Right kidney (tissue), 1 donor: Measurements from ENCODE around the gene ZGRF1.
A peak's percentile ranks its signal among the peaks of the same experiment; 100 is the strongest.
"Not testable (repeated sequence)": the region's sequence is repeated elsewhere in the genome, so short reads cannot be mapped to it uniquely, and the experiment has no call there.

Experiments
- DNase-seq: peaks from one replicate; pipeline ENCODE4 v3.0.0-alpha.2; 2016

ZGRF1 gene

DNA sequence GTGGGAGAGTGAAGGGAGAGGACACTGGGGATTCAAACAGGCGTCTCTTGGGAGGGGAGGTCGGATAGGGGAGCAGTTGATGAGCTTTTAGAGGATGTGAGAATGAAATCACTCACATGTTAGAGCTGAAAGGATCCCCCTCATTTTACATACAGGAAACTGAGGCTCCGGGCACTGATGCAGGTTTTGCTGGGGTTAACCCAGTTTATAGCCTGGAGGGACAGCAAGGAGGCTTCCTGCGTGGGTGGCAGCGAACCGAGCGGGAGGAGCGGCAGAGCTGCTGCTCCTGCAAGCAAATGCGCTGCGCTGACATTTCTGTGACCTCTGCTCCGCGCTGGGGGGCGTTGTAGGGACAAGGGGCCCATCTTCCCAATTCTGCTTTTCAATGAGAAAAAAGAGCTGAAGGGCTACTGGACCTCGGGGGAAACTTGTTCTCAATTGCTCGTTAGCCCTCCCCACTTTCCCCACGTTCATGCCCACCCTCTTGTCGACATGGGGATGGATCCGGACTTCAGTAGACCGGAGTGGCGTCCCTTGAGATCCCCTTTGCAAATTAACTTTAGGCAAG, 119.6 kb downstream of the ZGRF1 start:
- DNase-seq, result peak; percentile 63

DNA sequence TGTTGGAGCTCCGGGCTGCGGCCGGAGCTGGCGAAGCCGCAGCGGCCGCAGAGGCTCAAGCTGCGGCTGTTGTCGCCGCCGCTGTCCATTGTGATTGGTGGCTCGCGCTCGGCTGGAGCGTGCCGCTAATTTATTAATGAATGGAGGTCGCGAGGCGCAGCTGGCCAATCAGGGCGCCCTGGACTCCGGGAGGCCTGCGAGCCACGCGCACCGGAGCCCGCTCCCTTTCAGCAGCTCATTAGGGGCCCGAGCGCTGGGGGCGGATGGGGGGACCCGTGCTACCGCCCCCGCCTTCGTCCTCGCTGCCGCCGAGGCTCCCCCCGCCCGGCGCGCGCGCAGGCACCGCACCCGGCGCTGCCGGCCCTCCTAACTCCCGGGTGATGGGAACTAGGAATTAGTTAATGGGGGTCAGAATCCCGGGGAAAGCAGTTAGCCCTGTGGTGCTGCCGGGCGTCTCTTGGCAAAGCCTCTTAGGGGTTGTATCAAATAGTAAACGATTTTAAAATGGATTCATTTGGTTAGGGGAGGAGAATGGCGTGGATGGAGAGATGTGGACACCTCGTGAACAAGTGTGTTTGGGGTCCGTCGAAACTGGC, 120.1 kb downstream of the ZGRF1 start:
- peak; percentile 67 for DNase-seq

DNA sequence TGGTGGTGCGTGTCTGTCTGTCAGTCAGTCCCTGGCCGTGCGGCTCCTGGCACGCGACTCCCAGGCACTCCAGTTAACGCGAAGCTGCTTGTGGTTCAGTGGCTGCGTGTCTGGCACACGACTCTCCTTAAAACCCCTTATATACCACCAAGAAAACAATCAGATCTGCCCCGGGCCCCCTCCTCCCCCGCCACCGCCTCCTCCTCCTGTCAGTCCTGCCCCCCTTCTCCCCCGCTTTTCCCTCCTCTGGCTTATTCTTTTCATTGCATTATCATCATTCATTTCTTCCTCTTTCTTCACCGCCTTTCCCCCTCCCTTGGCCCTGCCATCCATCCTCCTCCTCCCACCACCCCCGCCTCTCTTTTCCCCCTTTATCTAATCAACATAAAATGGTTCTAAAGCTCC, 120.6 kb downstream of the ZGRF1 start, which contains the start of gene NEUROG2:
NEUROG2 (minus strand) TSS at position 115 of the 405 bp plus-strand sequence. CDS start 705 bp downstream, outside the sequence.
- no peak for DNase-seq

DNA sequence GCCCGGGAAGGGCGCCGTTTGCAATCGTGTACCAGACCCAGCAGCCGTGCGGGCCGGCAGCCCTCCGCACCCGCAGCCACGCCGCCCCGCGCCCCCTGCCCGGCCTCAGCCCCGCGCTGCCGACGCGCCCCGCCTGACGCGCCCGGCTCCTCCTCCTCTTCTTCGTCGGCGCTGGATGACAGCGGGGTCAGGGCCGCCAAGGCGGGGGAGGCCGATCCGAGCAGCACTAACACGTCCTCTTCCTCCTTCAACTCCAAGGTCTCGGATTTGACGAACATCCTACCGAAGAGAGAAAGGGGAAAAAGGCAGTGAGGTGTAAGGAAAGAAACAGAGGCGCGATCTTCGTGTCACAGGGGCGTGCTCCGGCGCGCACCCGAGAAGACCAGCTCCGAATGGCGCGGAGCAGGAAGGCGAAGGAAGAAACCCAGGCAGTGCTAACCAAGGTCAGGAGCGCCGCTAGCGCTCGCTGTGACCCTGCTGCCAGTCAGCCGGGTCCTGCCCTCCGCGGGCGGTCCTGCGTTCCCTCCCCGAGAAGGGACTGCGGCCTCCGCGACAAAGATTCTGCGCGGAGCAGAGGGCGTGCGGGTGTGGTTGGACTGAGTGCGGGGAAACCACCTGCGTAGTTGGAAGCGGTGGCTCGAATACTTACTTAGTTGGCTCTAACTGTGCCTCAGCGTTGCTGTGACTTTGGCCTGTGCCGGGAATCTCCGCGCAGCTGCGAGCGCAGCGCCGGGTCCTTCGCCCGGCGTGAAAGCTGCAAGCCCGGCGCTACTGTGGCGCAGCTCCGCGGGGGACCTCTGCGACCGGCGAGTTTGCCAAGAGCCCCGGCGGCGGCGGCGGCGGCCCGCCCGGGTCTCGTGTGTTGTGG, 121.3 kb downstream of the ZGRF1 start:
- DNase-seq, result peak; percentile 82

DNA sequence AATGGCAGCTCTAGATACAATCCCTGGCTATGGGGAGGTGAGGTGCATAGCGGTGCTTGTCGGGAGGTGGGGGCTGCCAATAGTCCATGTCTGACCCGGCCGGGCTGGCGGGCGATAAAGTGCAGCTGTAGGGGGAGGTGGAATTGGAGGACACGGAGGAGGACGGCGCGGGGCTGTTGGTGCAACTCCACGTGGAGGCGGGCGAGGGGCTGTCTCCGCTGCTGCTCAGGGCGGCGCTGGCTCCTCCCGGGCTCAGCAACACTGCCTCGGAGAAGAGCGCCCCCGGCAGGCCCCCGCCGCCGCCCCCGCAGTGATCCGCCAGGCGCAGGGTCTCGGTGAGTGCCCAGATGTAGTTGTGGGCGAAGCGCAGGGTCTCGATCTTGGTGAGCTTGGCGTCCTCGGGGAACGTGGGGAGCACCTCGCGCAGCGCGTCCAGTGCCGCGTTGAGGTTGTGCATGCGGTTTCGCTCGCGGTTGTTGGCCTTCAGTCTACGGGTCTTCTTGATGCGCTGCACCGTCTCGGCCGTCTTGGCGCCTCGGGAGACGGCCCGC, 122.0 kb downstream of the ZGRF1 start:
- peak; percentile 46 for DNase-seq

DNA sequence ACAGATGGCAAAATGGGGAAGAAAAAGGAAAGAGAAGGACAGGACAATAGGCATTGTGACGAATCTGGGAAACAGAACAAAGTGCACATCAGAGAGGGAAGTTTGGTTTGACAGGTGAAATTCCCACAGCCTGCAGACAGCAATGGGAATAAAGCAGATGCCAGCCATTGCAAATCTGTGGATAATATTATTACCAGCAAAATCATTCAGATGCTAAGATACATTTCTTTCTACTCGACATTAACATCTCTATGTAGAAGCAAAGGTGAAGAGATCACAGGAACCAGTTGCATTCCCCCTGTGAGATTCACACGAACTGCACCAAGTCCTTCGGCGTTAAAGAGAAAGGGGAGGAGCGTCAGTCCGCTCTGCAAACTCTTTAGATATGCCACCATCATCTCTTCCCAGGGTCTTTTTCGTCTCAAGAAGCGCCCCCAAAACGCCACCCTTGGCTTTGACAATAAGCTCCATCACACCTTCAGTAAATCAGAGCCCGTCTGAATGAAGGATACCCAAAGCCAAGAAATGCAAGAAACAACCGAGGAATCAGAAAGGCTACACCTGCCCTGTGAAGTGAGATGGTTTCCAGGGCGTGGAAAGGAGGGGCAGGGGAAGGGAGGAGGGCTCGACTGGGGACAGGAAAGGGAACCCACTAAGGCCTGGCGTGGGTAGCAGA, 122.6 kb downstream of the ZGRF1 start:
- peak; percentile 57 for DNase-seq

DNA sequence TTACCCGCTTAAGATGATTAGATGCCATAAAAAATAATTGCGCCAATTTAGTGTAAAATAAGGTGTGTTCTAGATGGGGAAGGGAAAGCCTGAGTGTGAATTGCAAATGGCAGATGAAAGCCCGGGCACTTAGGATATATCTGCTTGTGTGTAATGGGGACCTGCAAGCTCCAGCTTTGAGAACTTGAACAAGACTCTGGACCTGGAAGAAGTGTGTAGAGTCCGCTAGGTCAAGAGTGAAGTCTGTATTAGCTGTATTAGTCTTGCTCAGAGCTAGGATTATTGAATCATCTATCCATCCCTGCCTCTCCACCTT, 124.9 kb downstream of the ZGRF1 start:
- DNase-seq, result no peak

DNA sequence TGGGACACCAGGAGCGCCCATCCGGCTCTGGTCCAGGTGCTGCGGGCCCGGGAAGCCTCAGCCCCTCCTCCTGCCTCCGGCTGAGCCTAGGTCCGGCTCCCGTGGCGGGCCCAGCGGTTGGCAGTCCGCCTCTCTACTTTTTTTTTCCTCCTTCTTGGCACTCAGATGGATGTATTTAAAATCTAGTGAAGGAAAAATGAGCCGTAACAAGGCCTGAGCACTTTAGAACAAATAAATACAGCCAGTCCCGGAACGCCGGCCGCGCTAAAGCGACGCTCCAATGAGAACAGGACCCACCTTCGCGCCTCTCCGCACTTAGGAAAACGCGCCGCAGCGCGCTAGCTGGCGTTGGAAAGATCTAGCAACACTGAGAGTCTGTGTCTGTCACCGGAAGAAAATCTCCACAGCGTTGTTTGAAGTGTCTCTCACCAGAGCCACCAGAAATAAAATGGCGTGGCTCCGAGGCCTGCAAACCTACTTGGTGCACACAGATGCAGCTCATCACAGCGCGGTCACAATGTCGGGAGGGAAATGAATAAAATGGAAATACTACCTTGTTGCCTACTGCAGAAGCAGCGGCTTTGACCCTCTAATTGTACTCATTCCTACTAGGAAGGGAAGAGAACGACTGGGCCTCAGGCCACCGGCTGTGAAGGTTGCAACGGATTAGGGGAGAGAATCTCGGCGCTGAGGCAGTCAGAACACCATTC, 125.5 kb downstream of the ZGRF1 start:
- DNase-seq, result peak; percentile 73

DNA sequence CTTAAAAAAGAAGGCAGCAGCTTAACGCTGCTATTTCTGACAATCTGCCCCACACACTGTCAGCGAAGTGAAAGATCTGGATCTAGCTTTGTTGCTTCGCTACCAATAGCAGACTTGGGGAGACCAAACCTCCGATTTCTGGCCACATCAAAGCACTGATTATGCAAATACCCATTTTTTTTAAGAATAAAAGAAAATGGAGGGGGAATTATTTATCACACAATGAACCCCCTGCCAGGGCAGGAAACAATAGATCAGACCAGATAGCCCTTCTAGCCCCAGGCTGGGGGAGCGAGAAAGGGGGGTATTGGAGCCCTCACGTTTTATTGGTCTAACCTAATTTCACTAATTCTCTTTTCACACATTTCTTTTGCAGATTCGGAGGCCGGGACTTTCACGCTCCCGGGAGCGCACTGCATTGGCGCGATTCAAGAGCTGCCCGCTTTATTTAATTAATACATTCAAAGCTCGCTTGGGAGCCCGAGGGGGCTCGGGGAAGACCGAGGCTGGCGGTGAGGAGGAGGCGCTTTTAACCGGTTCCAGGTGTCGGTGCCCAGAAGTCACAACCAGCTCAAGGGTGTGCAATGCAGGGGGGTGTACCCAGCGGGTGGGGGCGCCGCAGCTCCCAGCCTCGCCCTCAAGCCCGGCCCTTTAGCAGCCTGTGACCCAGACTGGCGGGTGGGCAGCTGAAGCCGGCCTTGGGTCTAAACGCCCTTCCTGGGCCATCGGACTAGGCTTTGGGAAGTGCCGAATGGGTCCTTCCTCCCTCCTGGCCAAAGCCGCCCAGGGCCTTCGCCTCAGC, 126.2 kb downstream of the ZGRF1 start:
- no peak for DNase-seq

DNA sequence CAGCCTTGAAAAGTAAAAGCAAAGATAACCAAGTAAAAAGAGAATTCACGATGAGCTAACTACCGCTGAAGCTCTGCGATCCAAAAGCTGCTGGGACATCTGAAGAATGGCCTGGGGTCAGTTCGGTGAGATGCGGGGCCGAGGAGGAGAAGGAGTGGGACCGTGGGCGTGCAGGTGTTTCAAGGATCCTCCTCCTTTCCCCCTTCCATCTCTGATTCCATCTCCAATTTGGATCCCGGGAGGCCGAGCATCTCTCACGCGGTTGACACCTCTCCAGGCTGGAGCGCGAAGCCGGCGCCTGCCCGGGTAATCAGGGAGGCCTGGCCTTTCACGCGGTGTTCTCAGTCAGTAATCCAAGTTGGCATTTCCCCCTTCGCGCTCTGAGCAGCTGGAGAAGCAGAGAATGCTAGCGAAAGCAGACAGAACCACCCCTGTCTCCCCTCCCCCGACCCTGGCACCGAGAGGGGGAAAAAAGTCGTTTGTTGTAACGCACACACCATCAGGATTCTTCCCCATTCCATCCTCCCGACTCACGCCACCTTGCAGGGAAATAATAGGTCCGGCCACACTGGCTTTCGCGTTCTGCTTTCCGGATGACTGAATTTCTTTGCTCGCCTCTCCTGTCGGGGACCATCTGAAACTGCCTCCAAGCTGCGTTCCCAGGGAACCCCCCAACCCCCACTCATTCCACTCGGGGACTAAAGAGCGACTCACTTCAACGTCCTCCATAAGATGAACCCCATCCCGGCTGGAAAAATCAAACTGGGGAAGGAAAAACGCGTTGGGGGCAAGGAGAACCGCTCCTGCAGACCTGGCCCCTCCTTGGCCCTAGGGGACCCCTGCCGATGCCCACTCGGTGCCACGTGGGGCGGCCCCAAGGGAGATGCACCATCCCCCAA, 127.2 kb downstream of the ZGRF1 start:
- DNase-seq, result peak; percentile 53

DNA sequence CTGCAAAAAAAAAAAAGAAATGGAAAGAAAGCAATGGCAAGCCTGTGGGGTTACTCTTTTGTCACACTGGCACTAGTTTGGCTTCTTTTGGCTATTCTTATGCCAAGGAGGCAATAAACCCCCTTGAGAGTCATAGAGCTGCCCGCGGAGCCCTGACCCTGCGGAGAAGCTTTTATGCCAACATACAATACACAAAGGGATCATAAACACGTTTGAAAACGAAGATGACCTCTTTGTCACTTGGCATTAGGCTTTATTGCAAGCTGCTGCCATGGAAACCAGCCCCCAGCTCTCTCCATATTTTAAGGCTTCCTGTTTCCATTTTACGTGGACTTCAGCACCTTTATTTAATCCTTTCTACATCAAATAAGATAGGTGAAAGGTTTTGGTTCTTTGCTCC, 128.4 kb downstream of the ZGRF1 start:
- no peak for DNase-seq

DNA sequence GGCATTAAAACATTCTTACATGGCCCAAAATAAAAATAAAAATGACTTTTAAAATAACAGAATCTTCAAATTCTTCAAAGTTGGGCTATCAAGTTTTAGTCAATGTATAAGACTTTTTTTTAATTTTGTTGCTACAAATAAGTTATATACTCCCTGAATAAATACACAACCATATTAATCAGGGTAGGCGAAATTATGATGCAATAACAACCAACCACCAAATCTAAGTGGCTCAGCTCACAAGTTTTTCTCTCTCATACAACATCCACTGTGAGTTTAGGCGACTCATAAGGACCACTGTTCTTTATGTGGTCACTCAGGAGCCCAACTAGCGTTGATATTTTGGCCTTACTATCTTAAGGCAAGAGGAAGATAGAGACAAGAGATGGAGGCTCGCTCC, 131.9 kb downstream of the ZGRF1 start:
- no peak for DNase-seq

DNA sequence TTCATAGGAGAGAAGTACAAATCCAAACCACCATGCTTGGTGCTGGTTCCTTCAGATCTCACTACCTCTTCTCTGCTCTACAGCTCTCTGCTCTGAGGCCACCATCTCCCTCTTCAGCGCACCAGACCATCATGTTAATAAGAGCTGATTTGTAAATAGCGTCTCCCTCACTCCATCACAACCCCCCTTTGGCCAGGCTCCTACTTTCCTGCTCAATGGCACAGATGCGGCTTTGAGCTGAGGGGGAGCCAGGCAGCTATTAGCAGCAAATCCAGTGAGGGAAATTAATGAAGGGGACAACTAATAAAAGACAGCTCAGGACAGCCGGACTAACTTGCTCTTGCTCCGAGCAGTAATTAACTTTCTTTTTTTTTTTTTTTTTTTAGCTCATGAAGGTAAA, 133.8 kb downstream of the ZGRF1 start:
- DNase-seq, result no peak

DNA sequence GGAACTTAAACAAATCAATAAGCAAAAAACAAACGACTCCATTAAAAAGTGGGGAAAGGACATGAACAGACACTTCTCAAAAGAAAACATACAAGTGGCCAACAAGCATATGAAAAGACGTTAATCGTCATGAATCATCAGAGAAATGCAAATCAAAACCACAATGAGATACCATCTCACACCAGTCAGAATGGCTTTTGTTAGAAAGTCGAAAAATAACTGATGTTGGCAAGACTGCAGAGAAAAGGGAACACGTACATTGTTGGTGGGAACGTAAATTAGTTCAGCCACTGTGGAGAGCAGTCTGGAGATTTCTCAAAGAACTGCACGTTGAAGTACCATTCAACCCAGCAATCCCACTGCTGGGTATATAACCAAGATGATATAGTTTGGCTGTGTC, 144.4 kb downstream of the ZGRF1 start:
- DNase-seq, result no peak

DNA sequence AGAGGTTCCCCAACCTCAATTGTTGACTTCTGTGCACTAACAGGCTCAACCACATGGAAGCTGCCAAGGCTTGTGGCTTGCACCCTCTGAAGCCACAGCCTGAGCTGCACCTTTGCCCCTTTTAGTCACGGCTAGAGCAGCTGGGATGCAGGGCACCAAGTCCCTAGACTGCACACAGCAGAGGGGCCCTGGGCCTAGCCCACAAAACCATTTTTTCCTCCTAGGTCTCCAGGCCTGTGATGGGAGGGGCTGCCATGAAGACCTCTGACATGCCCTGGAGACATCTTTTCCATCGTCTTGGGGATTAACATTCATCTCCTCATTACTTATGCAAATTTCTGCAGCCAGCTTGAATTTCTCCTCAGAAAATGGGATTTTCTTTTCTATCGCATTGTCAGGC, 145.9 kb downstream of the ZGRF1 start:
- DNase-seq, result not testable (repeated sequence)
